Dendritic cell treated with granulocyte-macrophage colony-stimulating factor and Interleukin-4, amounts not matched to agents 40 ng/mL and 50 ng/mL, for 4 days (primary cell): ENCODE data around the gene ULBP1.
"Not testable (repeated sequence)": the region's sequence is repeated elsewhere in the genome, so short reads cannot be mapped to it uniquely, and the experiment has no call there.

ENCODE experiments used
- H3K27ac Mint-ChIP-seq: one replicate; pipeline ENCODE4 v1.8.0; 2022; ENCODE audit warnings: mild to moderate bottlenecking, mixed read lengths
- H3K27me3 Mint-ChIP-seq: one replicate; pipeline ENCODE4 v1.8.0; 2022; ENCODE audit warnings: mild to moderate bottlenecking, mixed read lengths
- H3K36me3 Mint-ChIP-seq: one replicate; pipeline ENCODE4 v1.8.0; 2022; ENCODE audit warnings: low read depth, mixed read lengths
- H3K4me1 Mint-ChIP-seq: one replicate; pipeline ENCODE4 v1.8.0; 2022; ENCODE audit warnings: low read depth, mixed read lengths
- H3K4me3 Mint-ChIP-seq: one replicate; pipeline ENCODE4 v1.8.0; 2022; ENCODE audit warnings: mild to moderate bottlenecking, moderate library complexity, mixed read lengths
- H3K9me3 Mint-ChIP-seq: one replicate; pipeline ENCODE4 v1.8.0; 2022; ENCODE audit warnings: mixed read lengths
- intact Hi-C: fragments of 100-400 bp; cut with micrococcal nuclease; formaldehyde crosslinking; loops from one replicate; pipeline ENCODE4 v1.15.0; 2022

ULBP1 gene

DNA sequence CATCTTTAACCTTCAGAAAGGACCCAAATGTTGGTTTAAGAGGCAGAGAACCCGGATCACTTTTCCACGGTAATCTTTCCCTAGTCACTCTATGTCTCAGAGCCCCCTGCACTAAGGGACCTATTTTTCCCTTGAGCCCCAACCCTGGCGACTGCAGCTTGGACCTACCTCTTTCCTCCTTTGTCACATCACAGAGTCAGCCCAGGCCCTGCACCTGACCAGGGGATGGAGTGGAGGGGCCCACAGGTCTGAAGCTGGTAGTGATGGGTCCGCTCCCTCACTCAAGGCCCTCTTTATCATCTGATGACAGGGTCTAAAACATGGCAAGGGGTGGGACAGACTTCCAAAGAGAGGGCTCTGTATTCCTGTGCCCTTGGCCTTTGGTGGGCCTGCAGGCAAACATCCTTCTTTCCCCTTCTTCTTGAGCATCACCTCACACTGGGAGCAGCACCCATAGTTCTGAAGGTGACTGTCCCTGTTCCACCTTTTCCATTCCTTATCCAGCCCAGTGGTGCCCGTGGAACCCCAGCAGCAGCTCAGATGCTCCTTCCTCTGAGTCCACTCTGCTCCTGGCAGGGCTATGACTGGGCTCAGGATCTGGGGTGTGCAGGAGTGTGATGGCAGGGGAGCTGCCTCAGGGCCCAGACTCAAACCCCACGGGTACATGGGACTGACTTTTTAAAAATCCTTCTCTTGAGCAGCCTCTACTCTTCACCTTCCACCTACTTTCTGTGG lies 55.3 kb downstream of the ULBP1 start:
- intact Hi-C loops, result no loop called here
- no peak overlapping the region for H3K4me3 Mint-ChIP-seq
- H3K27me3 Mint-ChIP-seq, result peaks cover 60% of the 10 kb centered on the region
- no peaks in the 10 kb centered on the region for H3K36me3 Mint-ChIP-seq
- H3K27ac Mint-ChIP-seq, result no peak overlapping the region
- H3K4me1 Mint-ChIP-seq, result peaks cover 12% of the 10 kb centered on the region
- no peaks in the 10 kb centered on the region for H3K9me3 Mint-ChIP-seq

DNA sequence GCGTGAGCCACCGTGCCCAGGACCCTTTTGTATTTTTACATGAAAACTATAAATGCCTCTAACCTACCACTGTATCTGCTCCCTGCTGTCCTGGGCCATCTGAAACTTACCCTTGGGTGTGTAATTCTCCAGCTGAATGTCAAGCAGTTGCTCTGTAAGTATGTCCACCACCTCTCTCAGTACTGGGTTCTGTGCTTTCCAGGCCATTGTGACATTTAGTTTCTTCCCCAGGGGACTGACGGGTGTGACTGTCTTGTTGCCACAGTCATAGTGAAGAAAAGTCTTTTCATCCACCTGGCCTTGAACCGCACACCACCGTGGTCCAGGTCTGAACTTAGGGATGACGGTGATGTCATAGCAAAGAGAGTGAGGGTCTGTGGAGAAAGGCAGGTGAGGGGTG lies 58.1 kb downstream of the ULBP1 start:
- H3K9me3 Mint-ChIP-seq, H3K4me3 Mint-ChIP-seq, intact Hi-C loops, H3K36me3 Mint-ChIP-seq, H3K27ac Mint-ChIP-seq, H3K4me1 Mint-ChIP-seq: not testable (repeated sequence)
- peaks cover 63% of the 10 kb centered on the region for H3K27me3 Mint-ChIP-seq
